ENCODE results near the gene DBH. TPM values are rescaled to one million over a fixed set of nuclear protein-coding genes. Genes with fewer than 3 reads are reported as not detected.

DBH gene
- total RNA-seq, 1 experiment from 2014 or later: not detected

DNA sequence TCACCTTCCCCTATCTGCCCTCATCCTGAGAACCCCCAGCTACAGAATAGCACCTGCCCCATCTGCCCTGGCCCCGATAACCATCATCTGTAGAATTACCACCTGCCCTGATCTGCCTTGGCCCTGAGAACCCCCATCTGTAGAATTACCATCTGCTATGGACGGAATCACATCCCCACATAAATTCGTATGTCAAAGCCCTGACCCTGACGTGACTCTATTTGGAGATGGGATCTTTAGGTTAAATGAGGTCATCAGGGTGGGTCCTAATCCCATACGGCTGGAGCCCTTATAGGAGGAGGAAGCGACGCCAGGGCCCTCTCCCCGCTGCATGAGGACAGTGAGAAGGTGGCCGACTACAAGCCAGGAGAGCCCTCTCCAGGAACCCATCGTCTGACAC, 69.4 kb downstream of the DBH start:
- Histone ChIP-seq H3K36me3 (ENCODE audit: control insufficient read depth in 1 of 2, insufficient read depth in 2 of 2, low read length in 2 of 2) (no peaks in the 10 kb centered on the region), H3K9me3 (ENCODE audit: control insufficient read depth in 1 of 2, insufficient read depth in 1 of 2, low read depth in 1 of 2, low read length in 2 of 2) (no peaks in the 10 kb centered on the region), H3K9me2 (ENCODE audit: insufficient read depth) (no peaks in the 10 kb centered on the region), H3K27me3 (ENCODE audit: insufficient read depth, low read length) (no peaks in the 10 kb centered on the region), H3K27ac (ENCODE audit: low read depth, low read length) (no peak overlapping the region), H4K20me1 (ENCODE audit: insufficient read depth) (no peaks in the 10 kb centered on the region), H3K4me2 (ENCODE audit: low read length) (no peak overlapping the region), H3K79me2 (ENCODE audit: insufficient read depth, low read length) (no peaks in the 10 kb centered on the region), H3K9ac (ENCODE audit: low read length) (no peak overlapping the region), H2AFZ (ENCODE audit: low read depth, low read length, poor library complexity, severe bottlenecking) (no peak overlapping the region), H3K4me1 (ENCODE audit: control insufficient read depth in 1 of 2, insufficient read depth in 2 of 2, low read length in 2 of 2) (no peaks in the 10 kb centered on the region), H3K4me3 (replicated peaks in 1 of 2; ENCODE audit: low read depth in 1 of 2, low read length in 2 of 2) (no peak overlapping the region)
- DNase-seq (ENCODE audit: low read depth, low spot score): no peak
- BruUV-seq (replicated peaks): no TSS peak
- ChIA-PET POLR2A (no interaction called here), CTCF (no interaction called here), RAD21 (ENCODE audit: low non-redundant PET in 1 of 2, low total read pairs in 2 of 2, uncharacterized antibody in 2 of 2, unreplicated experiment in 2 of 2) (no interaction called here)
- no peak for ATAC-seq
- TF ChIP-seq POLR2AphosphoS5 (IDR thresholded peaks at IDR 0.05; ENCODE audit: low read depth, low read length): no peak
- TF ChIP-seq YY1 (IDR thresholded peaks at IDR 0.05; ENCODE audit: extremely low read depth, insufficient replicate concordance, low read depth, low read length): no peak
- TF ChIP-seq EGR1 (IDR thresholded peaks at IDR 0.05; ENCODE audit: low read depth): no peak
- no peak for TF ChIP-seq SRF (IDR thresholded peaks at IDR 0.05; ENCODE audit: low read depth)
- no peak for TF ChIP-seq ELF1 (IDR thresholded peaks at IDR 0.05; ENCODE audit: borderline replicate concordance, low read depth)
- TF ChIP-seq, protein P1, sequence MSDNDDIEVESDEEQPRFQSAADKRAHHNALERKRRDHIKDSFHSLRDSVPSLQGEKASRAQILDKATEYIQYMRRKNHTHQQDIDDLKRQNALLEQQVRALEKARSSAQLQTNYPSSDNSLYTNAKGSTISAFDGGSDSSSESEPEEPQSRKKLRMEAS (IDR thresholded peaks at IDR 0.05): no peak
- no peak for TF ChIP-seq SIN3A (IDR thresholded peaks at IDR 0.05; ENCODE audit: low read depth)
- TF ChIP-seq ZFX (IDR thresholded peaks at IDR 0.05): no peak
- TF ChIP-seq RAD21 (IDR thresholded peaks at IDR 0.05; ENCODE audit: low read depth): no peak
- no peak for TF ChIP-seq CEBPB (IDR thresholded peaks at IDR 0.05; ENCODE audit: low read depth)
- no peak for TF ChIP-seq EZH2phosphoT487 (IDR thresholded peaks at IDR 0.05; ENCODE audit: borderline replicate concordance)
- no peak for TF ChIP-seq FOSL1 (IDR thresholded peaks at IDR 0.05; ENCODE audit: low read depth)
- no peak for TF ChIP-seq JUND (IDR thresholded peaks at IDR 0.05)
- TF ChIP-seq, protein P2, sequence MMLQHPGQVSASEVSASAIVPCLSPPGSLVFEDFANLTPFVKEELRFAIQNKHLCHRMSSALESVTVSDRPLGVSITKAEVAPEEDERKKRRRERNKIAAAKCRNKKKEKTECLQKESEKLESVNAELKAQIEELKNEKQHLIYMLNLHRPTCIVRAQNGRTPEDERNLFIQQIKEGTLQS (IDR thresholded peaks at IDR 0.05): no peak
- TF ChIP-seq EZH2 (IDR thresholded peaks at IDR 0.05): no peak
- TF ChIP-seq SP1 (IDR thresholded peaks at IDR 0.05; ENCODE audit: low read depth): no peak
- no peak for TF ChIP-seq TCF7L2 (IDR thresholded peaks at IDR 0.05; ENCODE audit: borderline replicate concordance, extremely low read depth, insufficient read depth, insufficient read length)
- intact Hi-C loops (cut with micrococcal nuclease): no loop called here
